C4-2B (cell line): ENCODE measurements around the gene AKNAD1.
A peak's percentile ranks its signal among the peaks of the same experiment; 100 is the strongest.

Experiments
- H3K27ac ChIP-seq: fragments of 450-650 bp; 2 replicates; pipeline ENCODE4 v1.5.1; 2017
- ZFX ChIP-seq: fragments of 450-650 bp; IDR thresholded peaks from 2 replicates; pipeline ENCODE4 v1.6.1; 2017
- TF ChIP-seq, protein P1 (sequence below): fragments of 450-650 bp; conservative IDR thresholded peaks from 2 replicates; pipeline ENCODE4 v1.5.1; 2017; ENCODE audit warnings: mild to moderate bottlenecking

The AKNAD1 gene

GRCh38 chr1:108842525-108843181, 14.2 kb downstream of the AKNAD1 start:
- no peak for TF ChIP-seq ZFX
- TF ChIP-seq, protein P1, sequence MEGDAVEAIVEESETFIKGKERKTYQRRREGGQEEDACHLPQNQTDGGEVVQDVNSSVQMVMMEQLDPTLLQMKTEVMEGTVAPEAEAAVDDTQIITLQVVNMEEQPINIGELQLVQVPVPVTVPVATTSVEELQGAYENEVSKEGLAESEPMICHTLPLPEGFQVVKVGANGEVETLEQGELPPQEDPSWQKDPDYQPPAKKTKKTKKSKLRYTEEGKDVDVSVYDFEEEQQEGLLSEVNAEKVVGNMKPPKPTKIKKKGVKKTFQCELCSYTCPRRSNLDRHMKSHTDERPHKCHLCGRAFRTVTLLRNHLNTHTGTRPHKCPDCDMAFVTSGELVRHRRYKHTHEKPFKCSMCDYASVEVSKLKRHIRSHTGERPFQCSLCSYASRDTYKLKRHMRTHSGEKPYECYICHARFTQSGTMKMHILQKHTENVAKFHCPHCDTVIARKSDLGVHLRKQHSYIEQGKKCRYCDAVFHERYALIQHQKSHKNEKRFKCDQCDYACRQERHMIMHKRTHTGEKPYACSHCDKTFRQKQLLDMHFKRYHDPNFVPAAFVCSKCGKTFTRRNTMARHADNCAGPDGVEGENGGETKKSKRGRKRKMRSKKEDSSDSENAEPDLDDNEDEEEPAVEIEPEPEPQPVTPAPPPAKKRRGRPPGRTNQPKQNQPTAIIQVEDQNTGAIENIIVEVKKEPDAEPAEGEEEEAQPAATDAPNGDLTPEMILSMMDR = no peak
- no peak overlapping the region for H3K27ac ChIP-seq

DNA sequence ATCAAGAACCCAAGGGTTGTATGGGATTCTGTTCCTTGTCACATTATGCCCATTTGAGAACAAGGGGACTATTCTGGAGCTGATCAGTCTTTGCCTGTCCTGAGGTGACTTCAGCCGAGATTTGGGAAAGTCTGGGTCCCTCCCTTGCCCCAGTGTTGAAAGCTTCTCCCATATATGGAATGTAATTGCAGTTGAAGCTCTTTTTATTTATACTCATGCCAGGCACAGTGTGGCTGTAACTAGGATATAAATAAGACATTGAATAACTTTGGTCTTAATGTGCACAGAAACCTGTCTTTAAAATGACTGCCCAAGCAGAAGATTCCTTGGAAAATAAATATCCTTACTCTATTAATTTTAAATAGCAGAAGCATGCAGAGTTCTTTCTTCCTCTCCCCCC, 15.2 kb downstream of the AKNAD1 start:
- no peak overlapping the region for H3K27ac ChIP-seq
- TF ChIP-seq ZFX = no peak
- TF ChIP-seq, protein P1 = no peak

DNA sequence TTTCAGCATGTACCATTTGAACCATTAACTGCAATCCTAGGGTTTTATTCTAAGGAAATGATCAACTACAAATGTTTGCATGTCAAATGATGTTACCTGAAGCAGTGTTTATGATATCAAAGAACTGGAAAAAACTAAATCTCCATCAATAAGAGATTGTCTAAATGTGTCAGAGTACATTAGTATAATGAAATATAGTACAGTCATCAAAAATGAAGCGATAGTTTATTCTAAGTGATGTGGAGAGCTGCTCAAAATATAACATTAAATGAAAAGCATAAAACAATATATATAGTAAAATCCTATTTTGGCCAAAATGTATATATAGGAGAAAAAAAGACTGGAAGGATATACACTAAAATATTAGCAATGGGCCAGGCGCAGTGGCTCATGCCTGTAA, 24.0 kb downstream of the AKNAD1 start:
- TF ChIP-seq, protein P1 = no peak
- TF ChIP-seq ZFX = no peak
- no peak overlapping the region for H3K27ac ChIP-seq

DNA sequence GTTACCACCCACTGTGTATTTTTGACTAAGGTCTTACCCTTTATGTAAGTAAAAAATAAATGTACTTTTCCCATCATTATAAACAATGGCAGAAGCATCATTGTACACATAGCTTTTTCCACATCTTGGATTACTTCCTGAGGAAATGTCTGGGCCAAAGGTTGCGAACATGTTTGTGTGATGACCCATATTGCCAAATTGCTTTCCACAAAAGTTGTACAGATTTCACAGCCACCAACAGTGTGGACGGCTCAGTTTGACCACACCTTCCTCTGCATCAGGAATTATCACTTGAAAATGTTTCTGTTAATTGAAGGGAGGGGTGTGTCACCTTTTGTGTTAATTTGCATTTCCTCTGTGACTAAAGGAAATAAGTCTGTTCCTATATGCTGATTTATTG, 25.7 kb downstream of the AKNAD1 start:
- TF ChIP-seq, protein P1 = no peak
- TF ChIP-seq ZFX = no peak
- H3K27ac ChIP-seq = no peak overlapping the region

DNA sequence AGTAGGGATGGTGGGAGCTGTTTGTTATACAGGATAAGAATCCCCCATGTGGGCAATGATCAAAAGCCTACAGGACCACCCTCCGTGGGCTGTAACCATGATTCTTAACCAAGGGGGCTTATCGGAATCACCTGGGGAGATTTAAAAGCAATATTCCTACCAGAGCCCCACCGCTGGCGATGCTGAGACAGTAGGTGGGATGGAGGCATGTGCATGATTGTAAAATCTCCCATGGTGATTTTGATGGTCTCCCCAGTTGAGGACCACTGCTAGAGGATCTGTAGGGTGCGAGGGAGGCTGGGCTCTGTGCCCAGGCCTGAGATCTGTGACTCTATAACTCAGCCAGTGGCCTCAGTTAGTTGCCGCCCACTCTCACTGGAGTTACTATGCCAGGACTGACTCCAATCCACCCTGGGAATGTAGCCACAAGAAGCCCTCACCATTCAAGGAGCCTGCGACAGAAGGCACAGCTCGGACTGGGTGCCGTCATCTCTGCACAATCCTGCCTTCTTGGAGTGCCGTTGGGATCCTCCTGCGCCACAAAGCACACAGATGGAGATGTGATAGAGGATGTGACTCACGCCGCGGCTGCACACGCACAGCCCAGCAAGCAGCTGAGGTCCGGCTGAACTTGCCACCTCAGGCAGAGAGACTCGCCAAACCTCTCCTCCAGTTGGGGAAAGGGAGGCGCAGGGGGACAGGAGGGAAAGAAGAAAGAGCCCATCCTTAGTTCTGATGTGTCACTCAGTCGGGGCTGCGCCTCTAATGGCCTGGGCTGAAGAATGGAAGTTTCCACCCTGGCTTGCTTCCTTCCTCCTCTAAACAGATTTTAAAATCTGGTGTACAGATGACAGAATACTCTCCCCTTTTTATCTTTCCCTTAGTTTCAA, 26.5 kb downstream of the AKNAD1 start:
- no peak overlapping the region for H3K27ac ChIP-seq
- TF ChIP-seq ZFX = no peak
- TF ChIP-seq, protein P1 = no peak

- TF ChIP-seq, protein P1 = no peak
- TF ChIP-seq ZFX = no peak
Measured at GRCh38 chr1:108829498-108829916, 27.4 kb downstream of the AKNAD1 start.

GRCh38 chr1:108828074-108828961, 28.6 kb downstream of the AKNAD1 start:
- H3K27ac ChIP-seq = no peak overlapping the region
- no peak for TF ChIP-seq ZFX
- TF ChIP-seq, protein P1 = peak; percentile 90

More at GRCh38 chr1:108829498-108829916, 27.4 kb downstream of the AKNAD1 start:
- no peak overlapping the region for H3K27ac ChIP-seq
